Fibroblast of mammary gland (primary cell): ENCODE data around the gene DYNC2I2.

ENCODE experiments used
- DNase-seq: peaks from one replicate; pipeline ENCODE4 v3.0.0-alpha.2; 2010; ENCODE audit warnings: low read depth
- H3K4me3 ChIP-seq: 2 replicates; pipeline ENCODE4 v1.5.1; 2011; ENCODE audit warnings: low read depth, mild to moderate bottlenecking, low read length, moderate library complexity; ENCODE audit not compliant: control insufficient read depth
- CTCF ChIP-seq: conservative IDR thresholded peaks from 2 replicates; pipeline ENCODE4 v1.5.1; 2011; ENCODE audit warnings: low read depth, low read length, inconsistent platforms; ENCODE audit not compliant: control insufficient read depth, insufficient read depth

DYNC2I2 gene

GRCh38 chr9:128632486-128632885 lies 24.2 kb downstream of the DYNC2I2 start:
- DNase-seq: no peak
- no peak overlapping the region for H3K4me3 ChIP-seq
- TF ChIP-seq CTCF: no peak

DNA sequence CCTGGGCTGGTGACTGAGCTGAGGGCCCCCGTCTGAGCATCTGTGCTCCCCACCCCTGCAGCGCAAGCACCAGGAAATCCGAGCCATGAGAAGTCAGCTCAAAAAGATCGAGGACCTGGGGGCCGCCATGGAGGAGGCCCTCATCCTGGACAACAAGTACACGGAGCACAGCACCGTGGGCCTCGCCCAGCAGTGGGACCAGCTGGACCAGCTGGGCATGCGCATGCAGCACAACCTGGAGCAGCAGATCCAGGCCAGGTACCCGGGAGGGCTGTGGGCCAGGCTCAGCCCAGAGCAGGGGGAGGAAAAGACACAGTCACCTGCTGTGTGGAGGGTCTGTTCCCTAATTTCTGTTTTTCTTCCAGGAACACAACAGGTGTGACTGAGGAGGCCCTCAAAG lies 24.6 kb downstream of the DYNC2I2 start:
- no peak for DNase-seq
- no peak overlapping the region for H3K4me3 ChIP-seq
- TF ChIP-seq CTCF: no peak

GRCh38 chr9:128631636-128632035 lies 25.0 kb downstream of the DYNC2I2 start:
- no peak for TF ChIP-seq CTCF
- no peak for DNase-seq
- no peak overlapping the region for H3K4me3 ChIP-seq

DNA sequence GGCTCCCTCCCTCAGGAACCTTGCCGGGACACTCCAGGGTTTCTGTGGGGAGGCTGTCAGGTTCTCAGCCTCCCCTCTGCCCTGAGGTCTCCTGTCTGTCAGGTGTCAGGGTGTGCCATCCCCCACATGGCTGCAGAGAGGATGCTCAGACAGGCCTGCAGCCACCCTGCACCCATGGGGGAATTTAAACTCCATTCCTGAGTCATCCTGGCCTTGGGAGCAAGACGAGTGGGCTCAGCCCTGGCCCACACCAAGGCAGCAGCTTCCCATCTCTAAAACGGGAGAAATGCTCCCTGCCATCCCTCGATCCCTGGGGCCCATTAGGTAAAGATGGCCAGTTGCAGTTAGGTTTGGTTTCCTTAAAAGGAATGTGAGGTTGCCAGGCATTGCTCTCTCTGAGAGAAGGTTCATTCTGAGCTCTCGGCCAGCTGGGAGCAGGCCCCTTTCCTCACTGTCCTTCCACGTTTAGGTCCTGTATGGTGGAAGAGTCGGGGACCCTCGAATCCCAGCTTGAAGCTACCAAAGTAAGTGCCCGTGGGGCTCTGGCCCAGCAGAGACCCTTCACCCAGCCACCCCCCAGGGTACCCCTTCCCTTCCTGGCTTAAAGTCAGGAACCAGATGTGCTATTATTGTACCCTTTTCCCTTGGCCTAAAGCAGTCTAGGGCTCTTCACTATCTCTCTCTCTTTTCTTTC lies 26.6 kb downstream of the DYNC2I2 start:
- no peak overlapping the region for H3K4me3 ChIP-seq
- DNase-seq: no peak
- no peak for TF ChIP-seq CTCF

DNA sequence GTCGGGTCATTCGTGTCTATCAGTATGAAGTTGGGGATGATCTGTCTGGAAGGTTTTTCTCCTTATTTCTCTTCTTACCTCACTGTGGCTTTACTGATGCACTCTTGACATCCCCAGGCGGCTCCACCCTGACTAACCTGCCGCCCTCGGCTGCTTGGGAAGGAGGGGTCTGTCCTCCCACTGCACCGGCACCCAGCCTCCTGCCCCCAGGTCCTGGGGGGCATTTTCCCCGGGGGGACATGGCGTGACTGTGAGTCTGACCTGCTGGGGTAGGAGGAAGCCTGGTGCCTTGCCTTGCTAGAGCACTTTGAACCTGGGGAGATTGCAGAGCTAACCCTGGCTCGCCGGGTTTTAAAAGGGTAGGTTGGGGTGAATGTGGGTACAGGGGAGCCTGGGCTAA lies 27.5 kb downstream of the DYNC2I2 start:
- no peak for TF ChIP-seq CTCF
- no peak for DNase-seq
- H3K4me3 ChIP-seq: no peak overlapping the region

DNA sequence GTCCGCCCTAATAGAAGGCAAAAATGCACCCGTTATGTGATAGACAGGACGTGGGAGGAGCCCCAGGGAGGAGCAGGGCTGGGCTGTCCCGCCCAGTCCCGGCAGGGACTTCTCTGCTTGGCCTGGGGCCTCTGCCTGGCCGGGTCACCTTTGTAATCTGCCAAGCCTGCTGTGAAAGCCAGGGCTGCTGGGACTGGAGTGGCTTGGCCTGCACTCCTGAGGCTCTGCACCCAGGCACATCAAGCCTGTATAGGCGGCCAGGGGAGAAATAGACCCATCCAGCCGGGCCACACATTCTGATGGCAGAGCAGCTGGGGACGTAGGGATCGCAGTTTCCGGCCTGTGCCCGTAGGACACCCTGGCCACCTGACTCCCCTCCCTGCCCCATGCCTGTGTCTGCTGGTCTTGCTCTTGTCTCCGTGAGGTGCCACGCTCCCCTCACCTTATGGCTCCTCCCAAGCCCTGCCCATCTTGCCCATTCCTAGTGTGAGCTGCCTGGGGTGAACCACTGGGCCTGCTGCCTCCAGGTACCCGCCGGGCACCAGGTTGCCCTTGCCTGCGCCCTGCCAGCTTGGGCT lies 28.1 kb downstream of the DYNC2I2 start:
- no peak for TF ChIP-seq CTCF
- H3K4me3 ChIP-seq: no peak overlapping the region
- DNase-seq: no peak
